Heart left ventricle (tissue), 13 donors: ENCODE results near the gene TMEM229B.

ENCODE experiments used
- CTCF ChIP-seq, 12 donors: fragments of 200-600 bp; sonication (generic) in 4 of 12; IDR thresholded peaks; one replicate each; pipeline versions ENCODE4 v1.5.0 to v1.8.0; 2018 to 2022; ENCODE audit warnings: antibody characterized with exemption in 12 of 12, mild to moderate bottlenecking in 5 of 12
- POLR2A ChIP-seq, 2 donors: fragments of 450-650 bp; IDR thresholded peaks; one replicate each; pipeline ENCODE4 v1.6.1; 2017; ENCODE audit warnings: antibody characterized with exemption in 2 of 2, mild to moderate bottlenecking in 2 of 2, moderate library complexity in 2 of 2
- donor health status: ischemic (EF 13 %, LVEDD 7.1; RV severe dilation, severe dysfunction).
- donor health status: DM: no; HTN: yes; CAD: no.
- donor health status: DM: no; HTN: no; CAD: no.
- donor health status: ischemic (EF 25% LVEDD 6.9; RV normal size, moderate dysfunction).
- donor health status: ischemic (EF 25% LVEDD 5.7; RV mildly dilated, moderate dysfunction).
- donor health status: ischemic (EF 35%, LVEDD 5.7; RV mildly dilated, moderate dysfunction).
- donor health status: nonischemic (EF 11% LVEDD 7.7; RV severe dilation, severe dysfunction).
- donor health status: DM: yes; HTN: yes; CAD: no.
- donor health status: PGD.
- donor health status: ischemic (EF 29% LVEDD 5.4; RV normal size, mild dysfunction).
- donor health status: nonischemic (EF 23%, LVEDD 6.1; RV moderate dilation, normal function).

GRCh38 chr14:67436006-67436866, 52.3 kb downstream of the TMEM229B start:
- TF ChIP-seq CTCF (IDR thresholded peaks at IDR 0.05) = no peak
- no peak for TF ChIP-seq POLR2A (IDR thresholded peaks at IDR 0.05)
